D341Med (cell line): ENCODE data around the gene FAM222A.

Experiments
- DNase-seq: peaks from one replicate; pipeline ENCODE4 v3.0.0; 2012; ENCODE audit warnings: low spot score

The FAM222A gene

GRCh38 chr12:109760031-109760929 is 46.7 kb downstream of the FAM222A start:
- DNase-seq = peak; percentile 19

GRCh38 chr12:109760930-109761921 is 47.6 kb downstream of the FAM222A start:
- peak; percentile 22 for DNase-seq

DNA sequence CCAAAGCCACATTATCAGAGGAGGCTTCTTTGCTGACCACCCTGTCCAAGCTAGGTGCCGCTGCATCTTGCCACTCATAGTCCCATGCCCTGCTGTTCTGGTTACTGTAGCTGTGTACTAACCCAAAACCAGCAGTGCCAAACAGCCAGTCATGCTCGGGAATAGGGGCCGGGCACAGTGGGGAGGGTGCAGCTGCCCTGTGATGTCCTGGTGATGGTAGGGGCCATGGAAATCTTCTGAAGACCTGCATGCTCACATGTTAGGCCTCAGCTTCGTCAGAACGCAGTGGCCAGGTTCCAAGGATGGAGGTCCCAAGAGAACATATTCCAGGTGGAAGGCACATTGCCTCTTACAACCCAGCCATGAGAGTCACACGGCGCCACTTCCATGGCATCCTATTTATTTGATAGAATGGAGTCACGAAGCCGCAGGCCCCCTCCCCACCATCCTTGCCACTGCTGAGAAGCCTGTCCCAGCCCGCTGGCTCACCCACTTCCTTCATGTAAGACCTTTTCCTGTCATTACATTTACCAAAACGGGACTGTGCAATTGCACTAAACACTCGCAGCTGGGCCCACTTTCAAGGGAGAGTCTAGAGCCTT is 48.5 kb downstream of the FAM222A start:
- DNase-seq = peak; percentile 18

DNA sequence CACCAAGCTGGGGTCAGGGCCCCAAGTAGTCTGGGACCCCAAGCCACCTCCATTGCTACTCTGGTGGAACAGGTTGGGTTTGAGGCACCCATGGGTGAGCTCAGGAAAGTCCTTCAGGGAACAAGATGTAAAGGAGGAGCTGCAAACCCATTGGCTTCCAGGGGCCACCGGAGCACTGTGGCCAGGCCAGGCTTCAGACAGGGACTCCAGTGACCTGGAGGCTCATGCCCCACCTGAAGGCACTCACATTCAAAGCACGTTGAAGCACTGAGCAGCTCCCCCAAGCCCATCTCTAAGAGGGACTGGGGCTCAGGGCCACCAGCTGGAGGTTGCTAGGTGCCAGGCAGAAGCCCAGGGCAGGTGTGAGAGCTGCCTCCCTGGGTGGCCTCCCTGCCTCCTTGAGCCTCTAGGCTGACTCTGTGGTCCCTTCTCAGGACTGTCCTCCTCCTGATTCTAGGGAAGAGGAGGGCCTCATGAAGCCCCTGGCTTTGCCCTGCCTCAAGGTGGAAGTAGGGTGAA is 49.1 kb downstream of the FAM222A start:
- no peak for DNase-seq

GRCh38 chr12:109763201-109763841 is 49.7 kb downstream of the FAM222A start:
- DNase-seq = no peak

- peak; percentile 32 for DNase-seq
Observed at GRCh38 chr12:109764123-109764522, 50.5 kb downstream of the FAM222A start.

DNA sequence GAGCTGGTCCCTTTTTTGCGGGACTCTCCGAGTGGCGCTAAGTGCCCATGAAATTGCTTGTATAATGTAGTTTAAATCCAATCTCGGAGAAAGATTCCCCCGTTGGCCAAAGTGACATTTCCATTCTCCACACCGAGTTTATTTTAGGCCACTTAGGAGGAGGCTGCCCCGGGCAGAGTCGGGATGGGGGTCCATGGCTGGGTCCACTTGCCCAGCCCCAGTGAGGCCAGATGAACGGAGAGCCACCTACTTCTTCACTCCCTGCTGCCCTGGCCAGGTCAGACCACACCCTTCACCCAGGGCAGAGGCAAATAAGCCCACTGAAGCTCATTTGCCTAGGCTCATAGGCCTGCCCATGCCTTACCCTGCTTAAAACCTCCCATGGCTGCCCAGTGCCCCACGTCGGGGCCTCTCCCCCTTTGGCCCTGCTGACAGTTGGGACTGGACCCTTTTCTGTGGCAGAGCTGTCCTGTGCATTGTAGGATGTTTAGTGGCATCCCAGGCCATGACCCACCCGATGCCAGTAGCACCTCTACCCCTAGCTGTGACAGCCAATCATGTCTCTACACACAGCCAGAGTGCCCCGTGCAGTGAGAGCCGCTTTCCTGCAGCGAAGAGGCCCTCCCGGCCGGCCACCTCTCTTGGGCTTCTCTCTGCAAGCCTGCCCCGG is 51.3 kb downstream of the FAM222A start:
- DNase-seq = peak; percentile 26

DNA sequence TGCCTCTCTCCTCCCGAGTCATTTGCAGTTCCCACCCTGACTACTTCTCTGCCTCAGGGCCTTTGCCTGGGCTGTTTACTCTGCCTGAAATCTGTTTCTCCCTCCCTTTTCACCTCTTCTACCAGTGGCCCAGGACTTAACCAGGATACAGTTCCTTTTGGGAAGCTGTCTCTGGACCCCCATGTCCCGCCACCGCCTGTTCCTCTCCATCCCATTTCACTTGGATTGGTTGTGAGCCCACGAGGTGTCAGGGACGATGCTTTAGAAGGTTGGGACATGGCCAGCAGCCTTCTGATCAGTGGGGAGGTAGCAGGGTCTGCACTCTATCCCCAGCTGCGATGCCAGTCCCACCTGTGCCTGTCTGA is 51.8 kb downstream of the FAM222A start:
- DNase-seq = peak; percentile 15

GRCh38 chr12:109766251-109766778 is 52.7 kb downstream of the FAM222A start:
- peak; percentile 14 for DNase-seq

- DNase-seq = peak; percentile 18
Observed at GRCh38 chr12:109767456-109767855, 53.8 kb downstream of the FAM222A start.

GRCh38 chr12:109767991-109768900 is 54.6 kb downstream of the FAM222A start:
- DNase-seq = peak; percentile 30

DNA sequence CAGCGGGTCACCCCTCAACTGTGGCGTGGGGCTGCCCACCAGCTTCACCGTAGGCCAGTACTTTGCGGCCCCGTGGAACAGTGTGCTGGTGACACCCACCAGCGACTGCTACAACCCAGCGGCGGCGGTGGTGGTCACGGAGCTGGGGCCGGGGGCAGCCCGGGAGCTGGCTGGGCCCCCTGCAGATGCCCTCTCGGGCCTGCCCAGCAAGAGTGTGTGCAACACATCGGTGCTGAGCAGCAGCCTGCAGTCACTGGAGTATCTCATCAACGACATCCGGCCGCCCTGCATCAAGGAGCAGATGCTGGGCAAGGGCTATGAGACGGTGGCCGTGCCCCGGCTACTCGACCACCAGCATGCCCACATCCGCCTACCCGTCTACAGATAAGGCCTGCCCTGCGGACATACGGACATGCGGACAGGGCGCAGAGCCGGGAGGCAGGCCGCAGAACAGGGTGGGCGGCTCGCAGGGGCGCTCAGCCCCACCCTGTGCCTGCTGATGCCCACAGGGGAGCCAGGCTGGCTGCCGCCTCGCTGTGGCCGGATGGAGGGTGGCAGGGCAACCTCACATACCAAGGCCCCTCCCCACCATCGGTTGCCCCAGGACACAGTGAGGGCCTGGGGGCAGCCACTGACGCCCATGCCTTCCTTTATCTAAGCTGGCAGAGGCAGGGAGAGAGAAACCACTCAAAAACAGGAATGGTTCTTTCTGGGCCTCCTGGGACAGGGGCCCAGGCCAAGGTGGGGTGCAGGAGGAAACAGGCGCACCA is 55.5 kb downstream of the FAM222A start:
- DNase-seq = peak; percentile 30

- peak; percentile 13 for DNase-seq
Observed at GRCh38 chr12:109770104-109770860, 56.7 kb downstream of the FAM222A start.

DNA sequence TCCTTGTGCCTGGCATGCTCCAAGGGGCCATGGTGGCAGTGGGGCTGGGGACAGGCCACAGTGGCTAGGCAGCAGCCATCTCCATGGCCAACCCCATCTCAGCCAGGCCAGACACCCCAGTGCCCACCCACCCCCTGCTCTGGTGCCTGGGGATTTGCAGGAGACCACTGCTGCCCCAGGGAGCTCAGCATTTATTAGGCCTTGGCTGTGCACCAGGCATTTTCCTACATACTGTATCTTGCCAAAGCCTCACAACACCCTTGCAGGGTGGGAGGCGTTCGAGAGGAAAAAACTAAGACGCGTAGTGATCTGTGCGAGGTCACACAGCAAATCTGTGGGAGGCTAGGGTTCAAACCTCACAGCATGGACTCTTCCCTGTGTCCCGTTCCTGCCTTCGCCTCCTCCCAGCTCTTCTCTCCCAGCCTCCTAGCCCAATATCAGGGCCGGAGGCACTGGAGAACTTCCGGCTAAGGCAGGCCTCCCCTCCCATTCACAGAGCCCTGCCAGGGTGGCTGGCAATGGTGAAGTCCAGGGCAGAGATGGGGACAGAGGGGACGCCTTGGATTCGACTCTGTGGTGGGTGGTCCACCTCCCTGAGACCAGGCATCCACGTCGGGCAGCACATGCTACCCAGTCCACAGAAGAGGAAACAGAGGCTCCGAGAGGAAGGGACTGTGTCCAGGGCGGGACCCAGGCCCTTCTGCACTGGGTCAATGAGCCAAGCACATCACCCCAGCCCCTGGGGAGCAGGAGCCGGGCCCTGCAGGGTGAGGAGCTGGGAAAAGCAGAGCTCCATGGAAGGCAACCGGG is 57.4 kb downstream of the FAM222A start:
- DNase-seq = peak; percentile 15

DNA sequence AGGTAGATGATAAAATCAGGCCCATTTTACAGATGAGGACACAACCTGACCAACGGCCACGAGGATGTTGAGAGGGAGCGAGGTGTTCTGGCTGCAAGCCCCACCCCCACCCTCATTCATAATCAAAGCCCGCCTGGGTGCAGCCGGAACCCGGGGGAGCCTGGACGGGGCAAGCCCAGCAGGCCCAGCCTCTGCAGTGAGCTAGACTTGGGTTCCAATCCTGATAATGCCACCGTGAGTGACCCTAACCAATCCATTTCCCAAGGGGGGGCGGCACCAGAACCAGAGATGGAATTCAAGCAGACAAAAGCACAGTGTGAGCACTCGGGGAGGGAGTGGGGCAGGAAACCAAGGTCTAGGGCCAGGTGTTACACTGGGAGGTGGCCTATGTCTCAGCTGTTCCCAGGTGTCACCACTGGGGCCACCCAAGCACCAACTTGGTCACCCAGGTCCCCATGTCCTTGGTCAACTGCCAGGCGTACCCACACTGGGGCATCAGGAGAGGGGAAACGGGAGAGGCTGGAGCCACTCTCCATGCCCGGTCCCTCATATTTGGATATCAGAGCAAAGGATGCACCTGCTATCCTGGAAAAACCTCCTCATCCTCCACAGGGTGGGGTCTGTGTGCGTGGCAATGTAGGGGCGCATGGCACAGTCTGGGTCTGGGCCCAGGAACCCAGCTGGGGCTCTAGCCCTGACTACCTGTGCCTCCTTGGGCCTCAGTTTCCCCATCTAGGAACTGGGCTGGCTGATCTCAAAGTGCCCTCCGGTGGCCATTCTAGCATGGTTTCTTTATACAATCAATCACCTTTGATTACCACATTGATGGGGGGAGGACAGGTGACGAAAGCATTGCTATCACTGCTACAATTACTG is 58.4 kb downstream of the FAM222A start:
- peak; percentile 32 for DNase-seq
